HG02571 (cell line): Measurements from ENCODE around the gene PRRT2.

Experiments used
- ATAC-seq: cut with Tn5 transposase; IDR thresholded peaks from one replicate; pipeline ENCODE4 v1.9.1; 2021; ENCODE audit warnings: mild to moderate bottlenecking, moderate library complexity; ENCODE audit not compliant: unreplicated experiment

PRRT2 gene

DNA sequence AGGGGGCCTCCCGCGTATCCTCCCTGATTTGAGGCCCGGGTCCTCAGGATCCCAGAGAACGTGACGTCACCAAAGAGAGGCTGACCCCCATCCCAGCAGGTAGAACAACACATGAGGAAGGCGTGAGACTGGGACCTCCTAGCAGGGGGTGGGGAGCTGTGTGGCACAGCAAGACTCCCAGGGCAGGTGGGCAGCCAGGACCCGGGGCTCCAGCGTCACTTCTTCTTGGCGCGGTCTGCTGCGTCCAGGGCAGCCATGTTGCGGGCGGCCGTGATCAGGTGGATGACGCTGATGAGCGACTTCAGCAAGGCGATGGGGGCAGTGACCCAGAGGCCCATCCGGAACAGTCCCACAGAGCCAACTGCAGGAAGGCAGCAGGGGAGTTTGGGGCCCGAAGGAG is 47.0 kb downstream of the PRRT2 start:
- no peak for ATAC-seq

DNA sequence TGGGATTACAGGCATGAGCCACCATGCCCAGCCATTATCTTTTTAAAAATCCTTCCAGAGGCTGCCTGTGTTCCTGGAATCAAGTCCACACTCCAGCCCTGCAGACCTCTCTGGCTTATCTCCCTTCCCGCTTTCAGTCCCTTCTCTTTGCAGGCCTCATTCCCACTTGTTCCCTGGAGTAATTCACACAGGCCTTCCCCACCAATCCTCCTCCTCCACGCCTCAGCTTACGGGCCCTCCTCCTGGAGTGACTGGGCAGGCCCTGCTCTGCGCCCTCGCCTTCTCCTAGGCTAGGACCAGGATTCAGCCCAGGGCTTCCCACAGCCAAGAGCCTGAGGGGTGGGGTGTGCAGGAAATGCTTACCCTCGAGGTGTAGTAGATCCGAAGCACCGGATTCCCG is 48.2 kb downstream of the PRRT2 start:
- ATAC-seq = no peak

DNA sequence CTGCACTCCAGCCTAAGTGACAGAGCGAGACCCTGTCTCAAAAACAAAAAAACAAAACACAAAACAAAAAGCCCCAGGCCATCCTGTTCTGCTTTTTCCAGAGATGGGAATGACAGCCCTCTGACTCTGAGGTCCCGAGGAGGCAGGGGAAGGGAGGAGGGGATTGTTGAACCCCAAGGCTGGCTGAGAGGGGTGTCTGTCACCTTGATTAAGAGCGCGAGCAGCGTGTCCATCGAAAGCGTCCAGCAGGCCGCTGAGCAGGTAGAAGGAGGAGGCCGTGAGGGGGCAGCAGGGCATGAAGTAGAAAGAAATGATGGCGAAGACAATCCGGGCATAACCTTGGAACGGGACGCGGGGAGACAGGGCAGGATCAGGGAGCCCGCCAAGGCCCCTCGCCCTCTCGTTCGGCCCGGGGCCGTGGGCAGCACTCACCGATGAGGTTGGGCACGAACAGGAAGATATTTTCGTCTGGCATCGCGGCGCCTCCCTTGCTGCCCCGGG is 50.4 kb downstream of the PRRT2 start:
- ATAC-seq = no peak

DNA sequence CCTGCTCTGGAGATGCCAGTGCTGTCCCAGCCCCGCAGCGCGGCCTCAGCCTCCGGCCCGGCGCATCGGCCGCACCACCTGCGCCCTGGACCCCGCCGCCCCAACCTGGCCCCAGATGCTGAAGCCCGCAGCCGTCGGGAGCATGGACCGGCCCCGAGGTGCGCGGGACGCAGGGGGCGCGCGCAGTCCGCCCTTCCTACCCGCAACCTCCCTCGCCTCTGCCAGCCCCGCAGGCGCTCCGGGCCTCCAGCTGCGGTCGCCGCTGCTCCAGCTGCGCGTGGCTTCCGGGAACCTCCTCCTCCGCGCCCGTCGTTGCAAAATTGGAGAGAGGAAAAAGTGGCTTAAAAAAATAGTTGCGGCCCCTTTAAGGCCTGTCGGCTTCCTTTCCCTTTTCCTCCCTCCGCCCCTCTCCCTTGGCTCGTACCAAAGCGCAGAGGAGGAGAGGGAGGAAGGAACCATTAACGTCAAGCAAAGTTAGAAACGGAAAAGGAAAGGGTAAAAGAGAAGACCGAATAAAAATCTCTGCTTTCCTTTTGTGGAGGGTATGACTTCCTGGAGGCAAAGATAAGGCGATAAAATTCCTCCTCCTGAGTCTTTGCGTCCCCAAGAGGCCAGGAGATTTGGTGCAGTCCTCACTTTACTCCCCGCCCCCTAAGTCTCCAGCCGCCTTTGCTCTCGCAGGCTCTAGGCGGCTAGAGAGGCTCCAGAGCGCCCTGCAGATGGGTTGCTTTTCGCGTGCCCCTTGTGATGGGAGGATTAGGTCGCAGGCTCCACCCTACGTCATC is 51.1 kb downstream of the PRRT2 start, which contains the start of gene CDIPT:
Gene CDIPT, minus strand, starts transcription at position 343 of the 785 bp plus-strand sequence. CDS start 369 bp downstream, outside the sequence.
- peak; percentile 89 for ATAC-seq

DNA sequence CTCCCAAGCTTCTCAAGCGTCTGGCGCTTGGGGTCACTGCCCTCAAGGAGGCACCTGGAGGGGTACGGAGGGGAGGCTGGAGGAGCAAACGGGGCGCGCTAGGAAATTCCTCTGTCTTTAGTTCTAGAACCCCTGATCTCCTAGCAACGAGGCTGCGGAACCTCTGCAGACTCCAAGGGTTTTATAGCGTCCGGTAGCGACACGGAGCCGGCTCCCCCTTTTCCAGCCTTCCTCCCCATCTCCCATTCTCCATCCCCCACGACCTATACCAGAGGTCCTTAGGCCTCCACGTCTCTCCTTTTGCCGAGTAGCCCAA is 51.6 kb downstream of the PRRT2 start:
- ATAC-seq = no peak

DNA sequence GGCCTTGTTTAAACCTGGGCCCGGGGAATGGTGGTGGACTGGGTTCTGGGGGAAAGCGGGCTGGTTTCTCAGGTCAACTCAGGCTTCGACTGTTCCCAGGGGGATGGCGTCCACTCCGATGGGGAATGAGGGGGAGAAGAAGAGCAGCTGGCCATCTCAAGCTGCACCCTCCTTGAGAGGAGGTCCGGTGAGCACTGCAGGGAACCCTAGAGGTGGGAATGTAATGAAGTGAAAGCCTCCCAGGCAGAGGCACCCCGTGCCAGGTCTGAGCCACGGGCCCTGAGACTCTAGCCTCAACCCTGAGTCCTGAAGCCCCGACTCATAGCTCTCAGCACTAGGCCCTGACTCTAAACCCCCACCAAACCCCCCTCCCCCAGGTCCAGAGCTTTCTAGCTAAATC is 52.2 kb downstream of the PRRT2 start:
- ATAC-seq = no peak
